DOHH2 (cell line): Measurements from ENCODE around the gene WHRN.

Source experiments
- H3F3A ChIP-seq: fragments of 200-600 bp; sonication (generic), shearing (Covaris generic); 2 replicates; pipeline ENCODE4 v1.6.0; 2016; ENCODE audit warnings: antibody characterized with exemption, mild to moderate bottlenecking; ENCODE audit not compliant: control insufficient read depth, insufficient read depth
- H3K27ac ChIP-seq: fragments of 200-600 bp; sonication (generic); 2 replicates; pipeline ENCODE4 v1.5.1; 2014; ENCODE audit warnings: low read depth, mild to moderate bottlenecking, low read length, moderate library complexity
- H3K27me3 ChIP-seq: fragments of 200-600 bp; sonication (generic); 2 replicates; pipeline ENCODE4 v1.6.1; 2014; ENCODE audit warnings: mild to moderate bottlenecking, low read length, mixed read lengths; ENCODE audit not compliant: control insufficient read depth
- H3K36me3 ChIP-seq: fragments of 200-600 bp; sonication (generic); 2 replicates; pipeline ENCODE4 v1.6.1; 2014; ENCODE audit warnings: mild to moderate bottlenecking, low read length, moderate library complexity, mixed read lengths; ENCODE audit not compliant: control insufficient read depth
- H3K4me1 ChIP-seq: fragments of 200-600 bp; sonication (generic); 2 replicates; pipeline ENCODE4 v1.6.1; 2014; ENCODE audit warnings: mild to moderate bottlenecking, low read length, mixed read lengths; ENCODE audit not compliant: control insufficient read depth
- H3K4me2 ChIP-seq: fragments of 200-600 bp; sonication (generic); 2 replicates; pipeline ENCODE4 v1.6.0; 2014; ENCODE audit warnings: mild to moderate bottlenecking, low read length, moderate library complexity
- H3K4me3 ChIP-seq: fragments of 200-600 bp; sonication (generic); 2 replicates; pipeline ENCODE4 v1.5.1; 2014; ENCODE audit warnings: mild to moderate bottlenecking, low read length, mixed read lengths
- H3K79me2 ChIP-seq: fragments of 200-600 bp; sonication (generic); 2 replicates; pipeline ENCODE4 v1.6.1; 2014; ENCODE audit warnings: mild to moderate bottlenecking, low read length, mixed read lengths; ENCODE audit not compliant: control insufficient read depth
- H3K9me2 ChIP-seq: fragments of 200-600 bp; sonication (generic); replicated peaks from 2 replicates; pipeline ENCODE4 v1.6.1; 2014; ENCODE audit warnings: mild to moderate bottlenecking, low read length, mixed read lengths; ENCODE audit not compliant: control insufficient read depth
- H3K9me3 ChIP-seq: fragments of 200-600 bp; sonication (generic); 2 replicates; pipeline ENCODE4 v1.6.1; 2014; ENCODE audit warnings: antibody characterized with exemption, low read length, mixed read lengths; ENCODE audit not compliant: control insufficient read depth, insufficient read depth
- H4K20me1 ChIP-seq: fragments of 200-600 bp; sonication (generic); 2 replicates; pipeline ENCODE4 v1.6.0; 2014; ENCODE audit warnings: low read depth, mild to moderate bottlenecking, antibody characterized with exemption, low read length, moderate library complexity; ENCODE audit not compliant: control insufficient read depth, insufficient read depth
- CTCF ChIP-seq: fragments of 200-600 bp; sonication (generic); IDR thresholded peaks from one replicate; pipeline ENCODE4 v1.5.1; 2014; ENCODE audit warnings: antibody characterized with exemption, mild to moderate bottlenecking, low read depth, low read length; ENCODE audit not compliant: poor library complexity, severe bottlenecking
- EZH2phosphoT487 ChIP-seq: fragments of 200-600 bp; sonication (generic); IDR thresholded peaks from 2 replicates; pipeline ENCODE4 v1.6.1; 2017; ENCODE audit warnings: borderline replicate concordance, mild to moderate bottlenecking, antibody characterized with exemption, low read length, moderate library complexity, mixed read lengths

Gene WHRN

GRCh38 chr9:114474425-114474824 is 30.8 kb downstream of the WHRN start:
- H3K9me2 ChIP-seq: no peaks in the 10 kb centered on the region
- no peaks in the 10 kb centered on the region for H3F3A ChIP-seq
- no peaks in the 10 kb centered on the region for H4K20me1 ChIP-seq
- H3K27me3 ChIP-seq: peaks cover 58% of the 10 kb centered on the region
- no peak overlapping the region for H3K4me3 ChIP-seq
- no peak overlapping the region for H3K27ac ChIP-seq
- no peak overlapping the region for H3K4me2 ChIP-seq
- no peaks in the 10 kb centered on the region for H3K79me2 ChIP-seq
- H3K4me1 ChIP-seq: no peaks in the 10 kb centered on the region
- no peaks in the 10 kb centered on the region for H3K36me3 ChIP-seq
- H3K9me3 ChIP-seq: no peaks in the 10 kb centered on the region
- TF ChIP-seq EZH2phosphoT487 (no peak), CTCF (no peak)

GRCh38 chr9:114473447-114473801 is 31.8 kb downstream of the WHRN start:
- no peaks in the 10 kb centered on the region for H3K9me3 ChIP-seq
- H3K27ac ChIP-seq: no peak overlapping the region
- no peaks in the 10 kb centered on the region for H3F3A ChIP-seq
- no peaks in the 10 kb centered on the region for H3K36me3 ChIP-seq
- H4K20me1 ChIP-seq: no peaks in the 10 kb centered on the region
- H3K9me2 ChIP-seq: no peaks in the 10 kb centered on the region
- no peaks in the 10 kb centered on the region for H3K79me2 ChIP-seq
- H3K27me3 ChIP-seq: peaks cover 50% of the 10 kb centered on the region
- no peaks in the 10 kb centered on the region for H3K4me1 ChIP-seq
- no peak overlapping the region for H3K4me3 ChIP-seq
- TF ChIP-seq EZH2phosphoT487 (no peak), CTCF (no peak)
- no peak overlapping the region for H3K4me2 ChIP-seq

DNA sequence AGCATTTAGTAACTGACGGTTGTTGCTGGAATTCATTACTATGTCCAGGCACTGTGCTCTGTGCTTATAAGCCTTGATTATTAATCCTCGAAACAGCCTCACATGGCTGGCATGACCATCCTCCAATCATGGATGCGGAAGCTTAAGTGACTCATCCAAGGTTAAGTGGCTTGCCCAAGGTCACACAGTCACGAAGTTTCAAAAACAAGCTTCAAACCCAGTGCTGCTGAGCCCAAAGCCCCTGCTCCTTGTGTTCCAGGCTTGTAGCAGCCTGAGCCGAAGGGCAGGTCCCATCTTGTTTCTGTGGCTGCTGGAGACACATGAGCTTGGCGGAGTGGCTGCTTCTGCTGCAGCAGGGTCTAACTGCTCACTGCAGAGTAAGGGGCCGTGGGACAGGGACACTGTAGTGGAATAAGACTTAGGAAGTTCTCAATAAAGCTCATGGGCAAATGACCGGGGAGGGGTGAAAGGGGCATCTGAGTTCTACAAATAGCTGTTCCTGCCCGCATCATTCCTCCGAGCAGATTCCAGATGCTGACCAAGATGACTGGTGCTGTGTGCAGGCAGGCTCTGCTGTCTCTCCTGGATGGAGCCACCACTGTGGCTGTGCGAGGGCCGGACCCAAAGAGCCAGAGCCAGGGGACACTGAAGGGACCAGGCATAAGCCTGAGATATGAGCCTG is 32.4 kb downstream of the WHRN start:
- Histone ChIP-seq H3F3A (no peaks in the 10 kb centered on the region), H4K20me1 (no peaks in the 10 kb centered on the region), H3K36me3 (no peaks in the 10 kb centered on the region), H3K27me3 (peaks cover 50% of the 10 kb centered on the region), H3K9me2 (no peaks in the 10 kb centered on the region), H3K4me3 (no peak overlapping the region), H3K4me1 (no peaks in the 10 kb centered on the region), H3K79me2 (no peaks in the 10 kb centered on the region), H3K4me2 (no peak overlapping the region), H3K27ac (no peak overlapping the region), H3K9me3 (no peaks in the 10 kb centered on the region)
- no peak for TF ChIP-seq EZH2phosphoT487
- TF ChIP-seq CTCF: no peak
